ENCODE measurements around the gene BTBD3.

Gene BTBD3

GRCh38 chr20:11917663-11918062 lies at the start of gene BTBD3:
Gene BTBD3 (plus strand): TSS chr20:11917893. CDS start chr20:11918276, 383 bp downstream.
- DNase-seq: peak; percentile 73

GRCh38 chr20:11869641-11870040 lies 48.1 kb upstream of the BTBD3 start:
- DNase-seq: no peak

- no peak for DNase-seq
Observed at GRCh38 chr20:11870411-11870810, 47.3 kb upstream of the BTBD3 start.

- DNase-seq: no peak
Observed at GRCh38 chr20:11876555-11876954, 41.1 kb upstream of the BTBD3 start.

GRCh38 chr20:11880680-11881079 lies 37.0 kb upstream of the BTBD3 start:
- no peak for DNase-seq

- no peak for DNase-seq
Observed at GRCh38 chr20:11881449-11881848, 36.2 kb upstream of the BTBD3 start.

- no peak for DNase-seq
Observed at GRCh38 chr20:11882651-11883050, 35.0 kb upstream of the BTBD3 start.

- DNase-seq: no peak
Observed at GRCh38 chr20:11888648-11889047, 29.0 kb upstream of the BTBD3 start.

GRCh38 chr20:11890331-11891076 lies 27.2 kb upstream of the BTBD3 start:
- DNase-seq: peak; percentile 97

GRCh38 chr20:11891077-11891775 lies 26.5 kb upstream of the BTBD3 start:
- peak; percentile 61 for DNase-seq

- DNase-seq: peak; percentile 80
Observed at GRCh38 chr20:11891776-11892545, 25.7 kb upstream of the BTBD3 start.

GRCh38 chr20:11894062-11894461 lies 23.6 kb upstream of the BTBD3 start:
- no peak for DNase-seq

GRCh38 chr20:11895861-11896387 lies 21.8 kb upstream of the BTBD3 start:
- DNase-seq: no peak

GRCh38 chr20:11901127-11901526 lies 16.6 kb upstream of the BTBD3 start:
- DNase-seq: no peak

- no peak for DNase-seq
Observed at GRCh38 chr20:11902285-11902697, 15.4 kb upstream of the BTBD3 start.

GRCh38 chr20:11905460-11906179 lies 12.1 kb upstream of the BTBD3 start:
- no peak for DNase-seq

- no peak for DNase-seq
Observed at GRCh38 chr20:11906626-11907480, 10.8 kb upstream of the BTBD3 start.

GRCh38 chr20:11907621-11908020 lies 10.1 kb upstream of the BTBD3 start:
- no peak for DNase-seq

- no peak for DNase-seq
Observed at GRCh38 chr20:11912013-11912658, 5.6 kb upstream of the BTBD3 start.

GRCh38 chr20:11912659-11913415 lies 4.9 kb upstream of the BTBD3 start:
- DNase-seq: no peak

Measured in NCI-H510A (cell line).